SK-N-SH (cell line): ENCODE data around the gene TOLLIP. TPM values are rescaled to one million over a fixed set of nuclear protein-coding genes. Genes with fewer than 3 reads are reported as not detected.
"Not testable (repeated sequence)": the region's sequence is repeated elsewhere in the genome, so short reads cannot be mapped to it uniquely, and the experiment has no call there.

Source experiments
- CTCF ChIA-PET: fragments of 300-600, 350-600 bp; formaldehyde crosslinking; extraction: SDS; loops from one replicate; lab custom pipeline; 2021; lab: Yijun Ruan, JAX
- POLR2A ChIA-PET: fragments of 350-600 bp; sonication (Branson Sonifier 250); formaldehyde crosslinking; extraction: SDS; loops from one replicate; lab custom pipeline; 2020; ENCODE audit warnings: antibody characterized with exemption, inconsistent platforms; lab: Yijun Ruan, JAX
- DNase-seq: peaks from one replicate; pipeline ENCODE4 v3.0.0; 2012
- H2AFZ ChIP-seq: fragments of 200-600 bp; sonication (generic); 2 replicates; pipeline ENCODE4 v1.8.1; 2016; ENCODE audit warnings: antibody characterized with exemption, mild to moderate bottlenecking, low read depth
- H3F3A ChIP-seq: fragments of 200-600 bp; sonication (generic); replicated peaks from 2 replicates; pipeline ENCODE3; 2016; ENCODE audit warnings: antibody characterized with exemption, mild to moderate bottlenecking; ENCODE audit not compliant: insufficient read depth
- H3K27ac ChIP-seq, 2 experiments: fragments of 200-500 bp in 1 of 2; fragments of 200-600 bp in 1 of 2; sonication (Bioruptor generic) in 1 of 2; sonication (generic), shearing (Covaris generic) in 1 of 2; 2 replicates each; pipeline versions ENCODE4 v1.5.1 to v1.6.1; 2014 to 2016; ENCODE audit warnings: low read depth in 2 of 2, inconsistent platforms in 1 of 2, low read length in 1 of 2, mild to moderate bottlenecking in 1 of 2, mixed read lengths in 1 of 2
- H3K27me3 ChIP-seq: fragments of 200-600 bp; sonication (generic), shearing (Covaris generic); 2 replicates; pipeline ENCODE4 v1.6.1; 2016; ENCODE audit warnings: mixed run types; ENCODE audit not compliant: insufficient read depth
- H3K36me3 ChIP-seq, 2 experiments: fragments of 200-500 bp in 1 of 2; fragments of 200-600 bp in 1 of 2; sonication (Bioruptor generic) in 1 of 2; sonication (generic) in 1 of 2; replicated peaks in 1 of 2; 2 replicates each; pipeline versions ENCODE3 to v1.5.1; 2014 to 2016; ENCODE audit warnings: low read length in 1 of 2, mild to moderate bottlenecking in 1 of 2; ENCODE audit not compliant: insufficient read depth in 2 of 2, control insufficient read depth in 1 of 2
- H3K4me1 ChIP-seq, 2 experiments: fragments of 200-500 bp in 1 of 2; fragments of 200-600 bp in 1 of 2; sonication (Bioruptor generic) in 1 of 2; sonication (generic), shearing (Covaris generic) in 1 of 2; 2 replicates each; pipeline versions ENCODE4 v1.5.1 to v1.6.1; 2014 to 2016; ENCODE audit warnings: low read depth in 1 of 2, low read length in 1 of 2, mixed run types in 1 of 2; ENCODE audit not compliant: insufficient read depth in 2 of 2, control insufficient read depth in 1 of 2
- H3K4me2 ChIP-seq: fragments of 200-600 bp; sonication (generic), shearing (Covaris generic); 2 replicates; pipeline ENCODE4 v1.6.1; 2017; ENCODE audit warnings: mixed run types
- H3K4me3 ChIP-seq, 2 experiments: fragments of 200-500 bp in 1 of 2; fragments of 200-600 bp in 1 of 2; sonication (Bioruptor generic) in 1 of 2; sonication (generic), shearing (Covaris generic) in 1 of 2; 2 replicates each; pipeline versions ENCODE4 v1.5.1 to v1.8.1; 2014 to 2016; ENCODE audit warnings: low read depth in 2 of 2, inconsistent platforms in 1 of 2, low read length in 1 of 2, mild to moderate bottlenecking in 1 of 2, mixed read lengths in 1 of 2, moderate library complexity in 1 of 2
- H3K79me2 ChIP-seq: fragments of 200-600 bp; sonication (generic); 2 replicates; pipeline ENCODE4 v1.8.1; 2017; ENCODE audit warnings: mild to moderate bottlenecking; ENCODE audit not compliant: insufficient read depth
- H3K9ac ChIP-seq: fragments of 200-600 bp; sonication (generic); 2 replicates; pipeline ENCODE4 v1.6.1; 2017; ENCODE audit warnings: mixed run types
- H3K9me2 ChIP-seq: fragments of 200-600 bp; sonication (generic); 2 replicates; pipeline ENCODE4 v1.6.1; 2017; ENCODE audit warnings: mixed run types
- H3K9me3 ChIP-seq: fragments of 200-600 bp; sonication (generic); 2 replicates; pipeline ENCODE4 v1.6.1; 2017; ENCODE audit warnings: mixed run types, mild to moderate bottlenecking, moderate library complexity
- H4K20me1 ChIP-seq: fragments of 200-600 bp; sonication (generic); 2 replicates; pipeline ENCODE4 v1.6.1; 2017; ENCODE audit warnings: mild to moderate bottlenecking, mixed run types; ENCODE audit not compliant: insufficient read depth
- CHD2 ChIP-seq: fragments of 150-350 bp; IDR thresholded peaks from 2 replicates; pipeline ENCODE4 v1.6.1; 2018; ENCODE audit warnings: low read length; ENCODE audit not compliant: partially characterized antibody
- EP300 ChIP-seq, 2 experiments: IDR thresholded peaks; 2 replicates each; pipeline versions ENCODE4 v1.4.0 to v1.6.1; 2012; ENCODE audit warnings: borderline replicate concordance in 1 of 2, low read depth in 1 of 2, low read length in 1 of 2
- FOXM1 ChIP-seq: IDR thresholded peaks from 2 replicates; pipeline ENCODE4 v1.4.0; 2012; ENCODE audit warnings: low read depth, mild to moderate bottlenecking
- GABPA ChIP-seq: IDR thresholded peaks from 2 replicates; pipeline ENCODE4 v1.4.0; 2012; ENCODE audit warnings: low read depth, mild to moderate bottlenecking
- GATA2 ChIP-seq: sonication (generic); formaldehyde crosslinking; IDR thresholded peaks from 2 replicates; pipeline ENCODE4 v1.5.0; 2020; ENCODE audit warnings: mild to moderate bottlenecking, missing genetic modification reagents
- MXI1 ChIP-seq: IDR thresholded peaks from 2 replicates; pipeline ENCODE4 v1.6.1; 2012; ENCODE audit warnings: mild to moderate bottlenecking, low read depth, low read length, improper control_type of control experiment
- RXRA ChIP-seq: IDR thresholded peaks from 2 replicates; pipeline ENCODE4 v1.4.0; 2012; ENCODE audit warnings: low read depth, mild to moderate bottlenecking, borderline replicate concordance
- TEAD4 ChIP-seq: IDR thresholded peaks from 2 replicates; pipeline ENCODE4 v1.4.0; 2012; ENCODE audit warnings: mild to moderate bottlenecking, borderline replicate concordance; ENCODE audit not compliant: insufficient read depth
- WGBS: methylation state at CpG from one replicate; pipeline ENCODE4 v1.1.6; 2017; ENCODE audit warnings: low lambda C conversion rate; 5-methylcytosine and 5-hydroxymethylcytosine counted together
- polyA plus RNA-seq, 3 experiments: library from polyadenylated mRNA; depleted of rRNA; stranded (reverse); fragments of >200 nt; gene quantifications; 2 replicates each; pipeline ENCODE4 v1.2.3, GENCODE V29; 2012
- TF ChIP-seq, protein P1 (sequence below): fragments of 150-350 bp; IDR thresholded peaks from 2 replicates; pipeline ENCODE4 v1.6.1; 2016; ENCODE audit warnings: mild to moderate bottlenecking, low read depth, low read length

Gene TOLLIP
- polyA plus RNA-seq, 1 of the 3 experiments (the other 2 are of a cell fraction): 55.4 TPM

DNA sequence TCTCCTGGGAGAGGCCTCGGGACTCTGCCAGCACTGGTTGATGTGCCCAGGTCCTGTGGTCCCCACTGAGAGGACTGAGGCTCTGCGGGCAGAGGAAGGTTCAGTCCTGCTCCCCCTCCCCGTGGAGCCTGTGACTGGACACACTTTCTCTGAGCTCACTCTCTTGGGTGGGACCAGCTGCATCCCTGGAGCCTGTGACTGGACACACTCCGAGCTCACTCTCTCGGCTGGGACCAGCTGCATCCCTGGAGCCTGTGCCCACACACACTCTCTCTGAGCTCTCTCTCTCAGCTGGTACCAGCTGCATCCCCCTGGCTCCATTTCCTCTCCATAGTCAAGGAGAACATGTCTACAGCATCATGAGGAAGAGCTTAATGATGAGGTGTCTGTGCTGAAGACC lies 39.5 kb downstream of the TOLLIP start:
- Histone ChIP-seq H3K4me3 (no peak overlapping the region), H3K4me2 (no peak overlapping the region), H4K20me1 (no peaks in the 10 kb centered on the region), H3F3A (no peaks in the 10 kb centered on the region), H3K27me3 (no peaks in the 10 kb centered on the region), H3K27ac (no peak overlapping the region), H3K9me2 (no peaks in the 10 kb centered on the region), H3K9me3 (no peaks in the 10 kb centered on the region), H3K79me2 (no peaks in the 10 kb centered on the region), H3K9ac (no peak overlapping the region), H3K36me3 (peaks cover 0 to 4% of the 10 kb centered on the region in 2 experiments), H2AFZ (no peak overlapping the region), H3K4me1 (no peaks in the 10 kb centered on the region; a peak in 1 of 4 replicates)
- POLR2A ChIA-PET: no interaction called here
- CTCF ChIA-PET: no interaction called here
- no peak for TF ChIP-seq TEAD4
- no peak for TF ChIP-seq RXRA
- no peak for TF ChIP-seq MXI1
- TF ChIP-seq GABPA: no peak
- no peak for TF ChIP-seq CHD2
- no peak for TF ChIP-seq EP300 (IDR thresholded peaks at IDR 0.05; ENCODE audit: borderline replicate concordance in 1 of 2, low read depth in 1 of 2, low read length in 1 of 2)
- no peak for TF ChIP-seq GATA2
- no peak for DNase-seq
- 92% methylated on average over 2 of the region's 5 CpGs for whole genome bisulfite sequencing

DNA sequence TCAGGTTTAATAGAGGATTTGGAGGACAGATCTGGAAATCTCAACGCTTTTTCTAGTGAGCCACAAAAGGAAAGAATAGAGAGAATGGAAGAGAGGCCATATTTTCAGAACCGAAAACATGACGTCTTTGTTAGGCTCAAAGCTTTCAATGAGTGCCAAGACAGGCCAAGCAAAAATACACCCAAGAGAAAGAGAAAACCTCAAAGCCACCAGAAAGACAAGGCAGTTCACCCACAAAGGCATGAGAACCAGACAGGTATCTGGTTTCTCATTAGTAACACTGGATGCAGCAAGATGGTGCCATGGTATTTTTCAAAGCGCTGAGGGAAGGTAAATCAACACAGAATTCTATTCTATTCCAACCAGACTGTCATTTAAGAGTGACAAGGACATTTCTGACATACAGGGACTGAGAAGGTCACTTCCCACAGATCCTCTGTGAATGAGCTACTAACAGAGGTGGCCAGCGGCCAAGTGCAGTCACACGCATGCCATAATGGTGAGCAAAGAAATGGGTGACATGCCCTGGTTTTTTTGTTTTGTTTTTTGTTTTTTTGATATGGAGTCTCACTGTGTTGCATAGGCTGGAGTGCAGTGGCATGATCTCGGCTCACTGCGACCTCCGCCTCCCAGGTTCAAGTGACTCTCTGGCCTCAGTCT lies 41.9 kb downstream of the TOLLIP start:
- ChIA-PET POLR2A (no interaction called here), CTCF (interaction anchor here (1.3 kb wide), 1 partner anchor 248 kb away, joined by 3 read pairs; no protein-coding TSS in a partner anchor)

DNA sequence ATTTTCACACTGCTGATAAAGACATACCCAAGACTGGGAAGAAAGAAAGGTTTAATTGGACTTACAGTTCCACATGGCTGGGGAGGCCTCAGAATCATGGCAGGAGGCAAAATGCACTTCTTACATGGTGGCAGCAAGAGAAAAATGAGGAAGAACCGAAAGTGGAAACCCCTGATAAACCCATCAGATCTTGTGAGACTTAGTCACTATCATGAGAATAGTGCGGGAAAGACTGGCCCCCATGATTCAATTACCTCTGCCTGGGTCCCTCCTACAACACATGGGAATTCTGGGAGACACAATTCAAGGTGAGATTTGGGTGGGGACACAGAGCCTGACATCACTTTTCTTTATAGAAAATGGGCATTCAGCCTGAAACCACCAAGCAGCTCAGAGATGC lies 42.5 kb downstream of the TOLLIP start:
- H3K9ac ChIP-seq, H2AFZ ChIP-seq, H3K9me2 ChIP-seq, H3K9me3 ChIP-seq, H3K27ac ChIP-seq, H3K4me1 ChIP-seq, POLR2A ChIA-PET, DNase-seq, H3K4me3 ChIP-seq, H3K36me3 ChIP-seq, H3K4me2 ChIP-seq, H4K20me1 ChIP-seq, H3K27me3 ChIP-seq, H3F3A ChIP-seq, H3K79me2 ChIP-seq: not testable (repeated sequence)
- 53% methylated on average over 2 of the region's 2 CpGs for WGBS
- CTCF ChIA-PET: interaction anchor here (1.3 kb wide), 1 partner anchor 248 kb away, joined by 3 read pairs; no protein-coding TSS in a partner anchor

More for the DNA sequence above, 41.9 kb downstream of the TOLLIP start:
- Histone ChIP-seq H3K9me2 (no peaks in the 10 kb centered on the region), H3K9ac (no peak overlapping the region), H2AFZ (no peak overlapping the region), H3K79me2 (no peaks in the 10 kb centered on the region), H4K20me1 (no peaks in the 10 kb centered on the region), H3K4me3 (no peak overlapping the region), H3K9me3 (no peaks in the 10 kb centered on the region), H3K27ac (no peak overlapping the region), H3K4me1 (peaks cover 0 to 6% of the 10 kb centered on the region in 2 experiments; a peak in 1 of 4 replicates), H3K36me3 (no peaks in the 10 kb centered on the region), H3K27me3 (no peaks in the 10 kb centered on the region), H3K4me2 (no peak overlapping the region), H3F3A (no peaks in the 10 kb centered on the region)
- TF ChIP-seq GABPA (no peak), FOXM1 (no peak)
- TF ChIP-seq, protein P1, sequence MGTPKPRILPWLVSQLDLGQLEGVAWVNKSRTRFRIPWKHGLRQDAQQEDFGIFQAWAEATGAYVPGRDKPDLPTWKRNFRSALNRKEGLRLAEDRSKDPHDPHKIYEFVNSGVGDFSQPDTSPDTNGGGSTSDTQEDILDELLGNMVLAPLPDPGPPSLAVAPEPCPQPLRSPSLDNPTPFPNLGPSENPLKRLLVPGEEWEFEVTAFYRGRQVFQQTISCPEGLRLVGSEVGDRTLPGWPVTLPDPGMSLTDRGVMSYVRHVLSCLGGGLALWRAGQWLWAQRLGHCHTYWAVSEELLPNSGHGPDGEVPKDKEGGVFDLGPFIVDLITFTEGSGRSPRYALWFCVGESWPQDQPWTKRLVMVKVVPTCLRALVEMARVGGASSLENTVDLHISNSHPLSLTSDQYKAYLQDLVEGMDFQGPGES: no peak
- DNase-seq: no peak
- WGBS: 87% methylated on average over 9 of the region's 9 CpGs

DNA sequence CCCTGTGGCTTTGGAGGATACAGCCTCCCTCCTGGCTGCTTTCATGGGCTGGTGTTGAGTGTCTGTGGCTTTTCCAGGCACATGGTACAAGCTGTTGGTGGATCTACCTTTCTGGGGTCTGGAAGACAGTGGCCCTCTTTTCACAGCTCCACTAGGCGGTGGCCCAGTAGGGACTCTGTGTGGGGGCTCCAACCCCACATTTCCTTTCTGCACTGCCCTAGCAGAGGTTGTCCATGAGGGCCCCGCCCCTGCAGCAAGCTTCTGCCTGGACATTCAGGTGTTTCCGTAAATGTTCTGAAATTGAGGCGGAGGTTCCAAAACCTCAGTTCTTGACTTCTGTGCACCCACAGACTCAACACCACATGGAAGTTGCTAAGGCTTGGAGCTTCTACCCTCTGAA lies 44.0 kb downstream of the TOLLIP start:
- H3K4me3 ChIP-seq, DNase-seq: not testable (repeated sequence)

More for the DNA sequence above, 44.0 kb downstream of the TOLLIP start:
- H3F3A ChIP-seq, H3K27ac ChIP-seq, H3K79me2 ChIP-seq, H3K4me2 ChIP-seq, H3K9me3 ChIP-seq, H2AFZ ChIP-seq, H4K20me1 ChIP-seq, H3K9me2 ChIP-seq, H3K27me3 ChIP-seq, H3K36me3 ChIP-seq, H3K9ac ChIP-seq: not testable (repeated sequence)
- WGBS: 83% methylated on average over 4 of the region's 4 CpGs
- H3K4me1 ChIP-seq: peaks cover 0 to 13% of the 10 kb centered on the region in 2 experiments; a peak in 1 of 4 replicates
- ChIA-PET POLR2A (interaction anchor here (0.5 kb wide), 1 partner anchor 18 kb away, joined by 3 read pairs; no protein-coding TSS in a partner anchor), CTCF (interaction anchor here (1.4 kb wide), 1 partner anchor 62 kb away, joined by 4 read pairs; no protein-coding TSS in a partner anchor)
